ENCODE results near the gene MYOZ1. TPM values are rescaled to one million over a fixed set of nuclear protein-coding genes. Genes with fewer than 3 reads are reported as not detected.

MYOZ1 gene
- total and polyA plus RNA-seq, 2 of the 8 experiments (the other 6 are each of a cell fraction or from before 2014, with no cell fraction given), result 2.6 to 3.3 TPM

- H3K4me2 ChIP-seq (ENCODE audit: insufficient read depth in 1 of 2, low read depth in 2 of 2, low read length in 2 of 2), result no peak overlapping the region
- H3K27ac ChIP-seq (ENCODE audit: low read depth, low read length), result no peak overlapping the region
- no peak overlapping the region for H3K18ac ChIP-seq (ENCODE audit: extremely low read depth, low read length)
- H4K91ac ChIP-seq (replicated peaks; ENCODE audit: insufficient read length, low read length), result no peak overlapping the region
- no peak overlapping the region for H2BK5ac ChIP-seq (ENCODE audit: low read depth, low read length)
- no peak overlapping the region for H3K4me3 ChIP-seq (ENCODE audit: extremely low read depth in 1 of 4, insufficient read depth in 2 of 4, low read depth in 3 of 4, low read length in 4 of 4)
- no peak overlapping the region for H3K23ac ChIP-seq (ENCODE audit: insufficient read length)
- H4K5ac ChIP-seq (ENCODE audit: insufficient read length, low read depth, low read length), result no peak overlapping the region
- H3K9me3 ChIP-seq (ENCODE audit: insufficient read depth in 2 of 2, low read depth in 1 of 2, low read length in 1 of 2), result no peaks in the 10 kb centered on the region
- H3K27me3 ChIP-seq (replicated peaks in 1 of 4; ENCODE audit: control insufficient read depth in 3 of 4, extremely low read depth in 1 of 4, insufficient read depth in 3 of 4, low read length in 3 of 4), result no peaks in the 10 kb centered on the region
- H2AFZ ChIP-seq (ENCODE audit: low read length), result no peak overlapping the region
- H2BK15ac ChIP-seq (ENCODE audit: low read length), result no peak overlapping the region
- FAIRE-seq (no peak), DNase-seq (ENCODE audit: low read depth in 1 of 2, low spot score in 2 of 2) (no peak)
- H4K8ac ChIP-seq (ENCODE audit: extremely low read depth, insufficient read depth, low read length), result no peak overlapping the region
- H2BK20ac ChIP-seq (ENCODE audit: low read length), result no peak overlapping the region
- CTCF ChIA-PET (ENCODE audit: partially characterized antibody), result interaction anchor here (0.6 kb wide), 1 partner anchor 85 kb away, joined by 3 read pairs; no protein-coding TSS in a partner anchor
- no peaks in the 10 kb centered on the region for H3K4me1 ChIP-seq (replicated peaks in 1 of 4; ENCODE audit: control insufficient read depth in 3 of 4, insufficient read depth in 4 of 4, low read length in 3 of 4)
- no peak overlapping the region for H2AK5ac ChIP-seq (ENCODE audit: low read depth, low read length)
- H3K23me2 ChIP-seq (ENCODE audit: low read depth, low read length), result no peaks in the 10 kb centered on the region
- H2BK12ac ChIP-seq (ENCODE audit: low read depth, low read length), result no peak overlapping the region
- no peak overlapping the region for H2BK120ac ChIP-seq (replicated peaks; ENCODE audit: low read depth, low read length)
- H3K79me2 ChIP-seq (ENCODE audit: control insufficient read depth in 1 of 2, insufficient read depth in 2 of 2, low read length in 2 of 2), result peaks cover 0 to 9% of the 10 kb centered on the region in 2 experiments; a peak in 1 of 4 replicates
- no peaks in the 10 kb centered on the region for H3K36me3 ChIP-seq (ENCODE audit: control insufficient read depth in 2 of 4, insufficient read depth in 4 of 4, low read length in 3 of 4)
- WGBS, 2 experiments (ENCODE audit: extremely low coverage in 1 of 2, insufficient coverage in 1 of 2, insufficient read length in 1 of 2, insufficient replicate concordance in 2 of 2, low coverage in 1 of 2, low lambda C conversion rate in 2 of 2, missing lambda C conversion rate in 1 of 2), result 93% methylated on average over 3 of the region's 3 CpGs; no CpG with 5 or more reads in 1 of the 2 experiments
- no peaks in the 10 kb centered on the region for H4K20me1 ChIP-seq (replicated peaks in 1 of 2; ENCODE audit: control insufficient read depth in 1 of 2, insufficient read depth in 2 of 2, low read length in 2 of 2)
- no peak overlapping the region for H3K56ac ChIP-seq (replicated peaks; ENCODE audit: insufficient read length, low read depth, low read length)
- H3K4ac ChIP-seq (replicated peaks; ENCODE audit: insufficient read length, low read depth, low read length), result no peak overlapping the region
- H3K79me1 ChIP-seq (ENCODE audit: low read depth, low read length), result peaks cover 2% of the 10 kb centered on the region; the same call in 1 of the 2 replicates
- POLR2A ChIA-PET (ENCODE audit: partially characterized antibody), result no interaction called here
- no peak overlapping the region for H3K9ac ChIP-seq (replicated peaks in 1 of 4; ENCODE audit: extremely low read depth in 1 of 4, low read depth in 3 of 4, low read length in 3 of 4)
- no peak overlapping the region for H3K14ac ChIP-seq (ENCODE audit: insufficient read length)
- TF ChIP-seq ZNF274 (IDR thresholded peaks at IDR 0.05; ENCODE audit: borderline replicate concordance, extremely low read depth, low read length) (no peak), RAD21 (IDR thresholded peaks at IDR 0.05 in 1 of 2, conservative IDR thresholded peaks at IDR 0.05 in 1 of 2; ENCODE audit: low read depth in 2 of 2, low read length in 2 of 2) (no peak), MAFK (IDR thresholded peaks at IDR 0.05; ENCODE audit: low read depth, low read length) (no peak), RNF2 (IDR thresholded peaks at IDR 0.05; ENCODE audit: borderline replicate concordance, low read depth, low read length, missing control alignments, poor library complexity, severe bottlenecking) (no peak), CEBPB (IDR thresholded peaks at IDR 0.05; ENCODE audit: low read depth, low read length) (no peak), CTBP2 (IDR thresholded peaks at IDR 0.05; ENCODE audit: borderline replicate concordance, insufficient read depth, insufficient read length, low read length) (no peak), SIRT6 (IDR thresholded peaks at IDR 0.05; ENCODE audit: low read length) (no peak), USF2 (IDR thresholded peaks at IDR 0.05; ENCODE audit: low read length) (no peak), CTCF (IDR thresholded peaks at IDR 0.05; ENCODE audit: control extremely low read depth in 1 of 3, insufficient read depth in 1 of 3, low read depth in 1 of 3, low read length in 3 of 3) (no peak)
Observed at GRCh38 chr10:73614720-73615119, 26.6 kb downstream of the MYOZ1 start.
